Measurements from ENCODE around the gene VSIG10L2. TPM values are rescaled to one million over a fixed set of nuclear protein-coding genes. Genes with fewer than 3 reads are reported as not detected.

VSIG10L2 gene
- total RNA-seq, 2 donors from 2014 or later = not detected

DNA sequence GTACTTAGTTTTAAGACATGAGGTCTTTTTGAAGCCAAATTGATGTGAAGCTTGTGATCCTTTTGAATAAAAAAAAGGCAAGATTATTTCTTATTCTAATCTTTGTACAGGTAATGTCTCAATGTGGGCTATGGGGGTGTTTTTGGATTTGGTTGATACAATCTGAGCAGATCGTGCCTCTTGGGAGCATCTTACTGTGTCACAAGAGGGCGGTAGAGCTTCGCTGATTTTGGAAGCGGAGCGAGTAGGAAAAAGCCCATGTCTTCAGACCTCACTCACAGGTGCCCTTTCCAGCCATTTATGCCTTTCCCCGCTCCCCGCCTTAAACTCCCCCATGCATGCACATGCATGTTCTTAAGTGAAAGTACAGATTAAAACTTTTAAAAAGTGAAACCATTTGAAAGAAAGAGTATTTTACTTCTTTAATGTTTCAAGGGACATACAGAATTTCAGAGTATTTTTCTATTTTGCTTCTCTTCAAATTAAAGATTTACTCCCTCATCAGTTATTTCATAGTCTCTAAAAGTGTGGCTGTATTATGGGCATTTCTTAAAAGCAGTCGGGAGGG, 22.7 kb upstream of the VSIG10L2 start:
- peak; percentile 87 for DNase-seq
- 16% methylated on average over 7 of the region's 8 CpGs; no CpG with 5 or more reads in 1 of the 2 experiments for WGBS, 2 experiments (ENCODE audit: insufficient coverage in 1 of 2, insufficient read length in 1 of 2)
- peaks cover 25% of the 10 kb centered on the region for H3K27me3 ChIP-seq (ENCODE audit: control insufficient read depth, insufficient read depth, low read length, poor library complexity, severe bottlenecking)
- H3K36me3 Mint-ChIP-seq (ENCODE audit: low read depth) = no peaks in the 10 kb centered on the region
- TF ChIP-seq, protein P1, sequence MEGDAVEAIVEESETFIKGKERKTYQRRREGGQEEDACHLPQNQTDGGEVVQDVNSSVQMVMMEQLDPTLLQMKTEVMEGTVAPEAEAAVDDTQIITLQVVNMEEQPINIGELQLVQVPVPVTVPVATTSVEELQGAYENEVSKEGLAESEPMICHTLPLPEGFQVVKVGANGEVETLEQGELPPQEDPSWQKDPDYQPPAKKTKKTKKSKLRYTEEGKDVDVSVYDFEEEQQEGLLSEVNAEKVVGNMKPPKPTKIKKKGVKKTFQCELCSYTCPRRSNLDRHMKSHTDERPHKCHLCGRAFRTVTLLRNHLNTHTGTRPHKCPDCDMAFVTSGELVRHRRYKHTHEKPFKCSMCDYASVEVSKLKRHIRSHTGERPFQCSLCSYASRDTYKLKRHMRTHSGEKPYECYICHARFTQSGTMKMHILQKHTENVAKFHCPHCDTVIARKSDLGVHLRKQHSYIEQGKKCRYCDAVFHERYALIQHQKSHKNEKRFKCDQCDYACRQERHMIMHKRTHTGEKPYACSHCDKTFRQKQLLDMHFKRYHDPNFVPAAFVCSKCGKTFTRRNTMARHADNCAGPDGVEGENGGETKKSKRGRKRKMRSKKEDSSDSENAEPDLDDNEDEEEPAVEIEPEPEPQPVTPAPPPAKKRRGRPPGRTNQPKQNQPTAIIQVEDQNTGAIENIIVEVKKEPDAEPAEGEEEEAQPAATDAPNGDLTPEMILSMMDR (conservative IDR thresholded peaks at IDR 0.05) = peak; percentile 91
- H3K4me1 ChIP-seq (ENCODE audit: control insufficient read depth, insufficient read depth, low read length) = peaks cover 2% of the 10 kb centered on the region
- no peaks in the 10 kb centered on the region for H3K9me3 Mint-ChIP-seq
- peaks cover 12% of the 10 kb centered on the region for H3K4me1 Mint-ChIP-seq
- peaks cover 2% of the 10 kb centered on the region for H3K27me3 Mint-ChIP-seq (ENCODE audit: insufficient read depth)
- H3K27ac ChIP-seq (ENCODE audit: low read depth, low read length) = no peak overlapping the region
- no peak overlapping the region for H3K4me3 ChIP-seq (ENCODE audit: low read length)
- no peak overlapping the region for H3K4me3 Mint-ChIP-seq
- no peaks in the 10 kb centered on the region for H3K36me3 ChIP-seq (ENCODE audit: control insufficient read depth, insufficient read depth, low read length)
- no peaks in the 10 kb centered on the region for H3K9me3 ChIP-seq (ENCODE audit: control insufficient read depth, low read length)
- H3K27ac Mint-ChIP-seq = no peak overlapping the region
- H3K9ac ChIP-seq (ENCODE audit: extremely low read depth, low read length, poor library complexity, severe bottlenecking) = no peak overlapping the region

DNA sequence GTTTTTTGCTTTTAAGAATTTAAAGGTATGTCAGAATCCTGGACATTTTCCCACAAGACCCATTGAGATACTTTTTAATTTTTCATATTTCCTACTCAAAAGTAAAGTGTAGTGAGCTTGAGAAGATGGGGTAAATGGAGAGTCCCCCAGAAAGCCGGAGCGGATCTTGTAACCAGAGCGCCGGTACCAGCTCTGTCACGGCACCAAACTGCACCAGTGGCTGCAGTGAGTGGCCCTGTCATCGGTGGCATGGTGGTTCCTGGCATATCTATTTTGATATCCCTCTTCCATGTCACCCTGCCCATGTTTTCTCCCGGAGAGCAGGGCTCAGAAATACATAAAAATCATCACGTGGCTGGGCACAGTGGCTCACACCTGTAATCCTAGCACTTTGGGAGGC, 22.2 kb upstream of the VSIG10L2 start:
- DNase-seq = no peak
- H3K4me3 ChIP-seq (ENCODE audit: low read length) = no peak overlapping the region
- 91 to 93% methylated on average over 7 to 8 of the region's 8 CpGs for whole genome bisulfite sequencing, 2 experiments (ENCODE audit: insufficient coverage in 1 of 2, insufficient read length in 1 of 2)
- no peaks in the 10 kb centered on the region for H3K36me3 ChIP-seq (ENCODE audit: control insufficient read depth, insufficient read depth, low read length)
- peaks cover 2% of the 10 kb centered on the region for H3K27me3 Mint-ChIP-seq (ENCODE audit: insufficient read depth)
- no peaks in the 10 kb centered on the region for H3K9me3 Mint-ChIP-seq
- TF ChIP-seq, protein P1 (conservative IDR thresholded peaks at IDR 0.05) = no peak
- H3K4me1 ChIP-seq (ENCODE audit: control insufficient read depth, insufficient read depth, low read length) = peaks cover 2% of the 10 kb centered on the region
- H3K27me3 ChIP-seq (ENCODE audit: control insufficient read depth, insufficient read depth, low read length, poor library complexity, severe bottlenecking) = peaks cover 25% of the 10 kb centered on the region
- no peak overlapping the region for H3K27ac Mint-ChIP-seq
- no peaks in the 10 kb centered on the region for H3K36me3 Mint-ChIP-seq (ENCODE audit: low read depth)
- H3K27ac ChIP-seq (ENCODE audit: low read depth, low read length) = no peak overlapping the region
- no peak overlapping the region for H3K9ac ChIP-seq (ENCODE audit: extremely low read depth, low read length, poor library complexity, severe bottlenecking)
- no peak overlapping the region for H3K4me3 Mint-ChIP-seq
- no peaks in the 10 kb centered on the region for H3K9me3 ChIP-seq (ENCODE audit: control insufficient read depth, low read length)
- H3K4me1 Mint-ChIP-seq = peaks cover 12% of the 10 kb centered on the region

DNA sequence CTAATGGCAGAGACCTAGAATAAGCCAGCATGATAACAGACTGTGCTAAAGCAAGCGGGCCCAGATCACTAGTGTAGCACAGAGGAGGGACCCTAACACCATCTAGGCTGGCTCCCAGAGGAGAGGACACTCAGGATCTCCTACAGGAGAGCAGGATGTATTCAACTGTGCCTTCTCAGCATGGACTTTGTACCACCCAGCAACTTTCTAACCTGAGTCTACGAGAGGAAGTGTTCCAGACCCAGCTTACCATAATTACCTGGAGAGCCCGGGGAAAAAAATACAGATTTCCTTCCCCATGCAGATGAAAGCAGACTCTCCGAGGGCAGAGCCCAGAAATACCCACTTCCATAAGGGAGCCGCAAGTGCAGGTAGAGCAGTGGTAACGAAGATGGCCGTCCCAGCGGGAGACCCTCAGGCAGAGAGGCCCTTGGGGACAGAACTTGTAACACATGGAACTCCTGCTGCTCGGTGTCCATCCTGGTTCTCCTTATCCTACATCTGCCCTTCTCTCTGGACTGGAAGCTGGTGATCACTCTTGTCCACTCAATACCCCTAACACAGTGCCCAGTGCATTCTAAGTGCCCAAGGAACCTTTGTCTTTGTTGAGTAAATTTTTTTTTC, 21.3 kb upstream of the VSIG10L2 start:
- no peaks in the 10 kb centered on the region for H3K9me3 ChIP-seq (ENCODE audit: control insufficient read depth, low read length)
- no peak overlapping the region for H3K4me3 ChIP-seq (ENCODE audit: low read length)
- TF ChIP-seq, protein P1 (conservative IDR thresholded peaks at IDR 0.05) = no peak
- Mint-ChIP-seq H3K27ac (no peak overlapping the region), H3K4me1 (peaks cover 12% of the 10 kb centered on the region), H3K27me3 (ENCODE audit: insufficient read depth) (peaks cover 2% of the 10 kb centered on the region), H3K4me3 (no peak overlapping the region), H3K9me3 (no peaks in the 10 kb centered on the region), H3K36me3 (ENCODE audit: low read depth) (no peaks in the 10 kb centered on the region)
- no peak for DNase-seq
- H3K9ac ChIP-seq (ENCODE audit: extremely low read depth, low read length, poor library complexity, severe bottlenecking) = no peak overlapping the region
- H3K27me3 ChIP-seq (ENCODE audit: control insufficient read depth, insufficient read depth, low read length, poor library complexity, severe bottlenecking) = peaks cover 23% of the 10 kb centered on the region
- WGBS, 2 experiments (ENCODE audit: insufficient coverage in 1 of 2, insufficient read length in 1 of 2) = 91 to 97% methylated on average over 8 to 9 of the region's 9 CpGs
- H3K27ac ChIP-seq (ENCODE audit: low read depth, low read length) = no peak overlapping the region
- peaks cover 2% of the 10 kb centered on the region for H3K4me1 ChIP-seq (ENCODE audit: control insufficient read depth, insufficient read depth, low read length)
- no peaks in the 10 kb centered on the region for H3K36me3 ChIP-seq (ENCODE audit: control insufficient read depth, insufficient read depth, low read length)

Measured in endodermal cell (in vitro differentiated cells).